Measurements from ENCODE around the gene CIITA. TPM values are rescaled to one million over a fixed set of nuclear protein-coding genes. Genes with fewer than 3 reads are reported as not detected.
"Not testable (repeated sequence)": the region's sequence is repeated elsewhere in the genome, so short reads cannot be mapped to it uniquely, and the experiment has no call there.

The CIITA gene
- total RNA-seq, 2 donors from 2014 or later: 4.9 to 10.2 TPM

DNA sequence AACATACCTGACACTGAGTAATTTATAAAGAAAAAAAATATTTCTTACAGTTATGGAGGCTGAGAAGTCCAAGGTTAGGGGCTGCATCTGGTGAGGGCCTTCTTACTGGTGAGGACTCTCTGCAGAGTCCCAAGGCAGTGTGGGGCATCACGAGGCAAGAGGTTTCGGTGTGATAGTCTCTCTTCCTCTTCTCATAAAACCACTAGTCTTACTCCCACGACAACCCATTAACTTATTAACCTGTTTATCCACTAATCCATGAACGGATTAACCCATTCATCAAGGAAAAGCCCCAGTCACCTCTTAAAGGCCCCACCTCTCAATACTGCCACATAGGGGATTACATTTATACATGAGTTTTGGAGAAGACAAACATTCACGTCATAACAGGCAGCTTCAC, 20.1 kb downstream of the CIITA start:
- intact Hi-C loops (cut with DNase I, micrococcal nuclease): loop anchor here in 1 of 2 donors (10.0 kb wide), 1 partner anchor 132 kb away; no protein-coding TSS in a partner anchor
- no peak for DNase-seq
- ATAC-seq: no peak

DNA sequence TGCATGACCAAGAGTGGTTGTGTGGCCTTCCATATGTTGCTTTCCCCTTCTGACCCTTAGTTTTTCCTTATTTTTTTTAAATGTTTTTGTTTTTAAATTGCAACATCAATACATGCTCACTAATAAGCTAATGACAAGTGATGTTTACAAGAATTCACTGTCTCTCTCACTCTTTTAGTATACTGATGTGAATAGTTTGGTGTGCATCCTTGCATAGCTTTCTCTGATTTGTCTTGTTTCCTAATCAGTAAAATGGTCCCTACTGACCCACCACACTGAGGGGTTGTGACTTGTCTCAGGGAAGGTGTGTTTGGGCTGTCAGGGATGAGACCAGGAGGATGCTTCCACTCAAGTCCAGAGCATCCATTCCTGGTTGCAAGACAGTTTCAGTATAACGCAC, 26.0 kb downstream of the CIITA start:
- ATAC-seq (no peak), DNase-seq (no peak)
- intact Hi-C loops (cut with DNase I, micrococcal nuclease): no loop called here

DNA sequence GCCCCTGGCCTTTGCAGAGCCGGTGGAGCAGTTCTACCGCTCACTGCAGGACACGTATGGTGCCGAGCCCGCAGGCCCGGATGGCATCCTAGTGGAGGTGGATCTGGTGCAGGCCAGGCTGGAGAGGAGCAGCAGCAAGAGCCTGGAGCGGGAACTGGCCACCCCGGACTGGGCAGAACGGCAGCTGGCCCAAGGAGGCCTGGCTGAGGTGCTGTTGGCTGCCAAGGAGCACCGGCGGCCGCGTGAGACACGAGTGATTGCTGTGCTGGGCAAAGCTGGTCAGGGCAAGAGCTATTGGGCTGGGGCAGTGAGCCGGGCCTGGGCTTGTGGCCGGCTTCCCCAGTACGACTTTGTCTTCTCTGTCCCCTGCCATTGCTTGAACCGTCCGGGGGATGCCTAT, 29.5 kb downstream of the CIITA start:
- ATAC-seq (no peak), DNase-seq (no peak)
- intact Hi-C loops (cut with DNase I, micrococcal nuclease): no loop called here

DNA sequence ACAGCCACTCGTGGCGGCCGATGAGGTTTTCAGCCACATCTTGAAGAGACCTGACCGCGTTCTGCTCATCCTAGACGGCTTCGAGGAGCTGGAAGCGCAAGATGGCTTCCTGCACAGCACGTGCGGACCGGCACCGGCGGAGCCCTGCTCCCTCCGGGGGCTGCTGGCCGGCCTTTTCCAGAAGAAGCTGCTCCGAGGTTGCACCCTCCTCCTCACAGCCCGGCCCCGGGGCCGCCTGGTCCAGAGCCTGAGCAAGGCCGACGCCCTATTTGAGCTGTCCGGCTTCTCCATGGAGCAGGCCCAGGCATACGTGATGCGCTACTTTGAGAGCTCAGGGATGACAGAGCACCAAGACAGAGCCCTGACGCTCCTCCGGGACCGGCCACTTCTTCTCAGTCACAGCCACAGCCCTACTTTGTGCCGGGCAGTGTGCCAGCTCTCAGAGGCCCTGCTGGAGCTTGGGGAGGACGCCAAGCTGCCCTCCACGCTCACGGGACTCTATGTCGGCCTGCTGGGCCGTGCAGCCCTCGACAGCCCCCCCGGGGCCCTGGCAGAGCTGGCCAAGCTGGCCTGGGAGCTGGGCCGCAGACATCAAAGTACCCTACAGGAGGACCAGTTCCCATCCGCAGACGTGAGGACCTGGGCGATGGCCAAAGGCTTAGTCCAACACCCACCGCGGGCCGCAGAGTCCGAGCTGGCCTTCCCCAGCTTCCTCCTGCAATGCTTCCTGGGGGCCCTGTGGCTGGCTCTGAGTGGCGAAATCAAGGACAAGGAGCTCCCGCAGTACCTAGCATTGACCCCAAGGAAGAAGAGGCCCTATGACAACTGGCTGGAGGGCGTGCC, 30.1 kb downstream of the CIITA start:
- intact Hi-C loops (cut with DNase I, micrococcal nuclease): no loop called here
- ATAC-seq (no peak), DNase-seq (no peak)

DNA sequence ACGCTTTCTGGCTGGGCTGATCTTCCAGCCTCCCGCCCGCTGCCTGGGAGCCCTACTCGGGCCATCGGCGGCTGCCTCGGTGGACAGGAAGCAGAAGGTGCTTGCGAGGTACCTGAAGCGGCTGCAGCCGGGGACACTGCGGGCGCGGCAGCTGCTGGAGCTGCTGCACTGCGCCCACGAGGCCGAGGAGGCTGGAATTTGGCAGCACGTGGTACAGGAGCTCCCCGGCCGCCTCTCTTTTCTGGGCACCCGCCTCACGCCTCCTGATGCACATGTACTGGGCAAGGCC, 30.7 kb downstream of the CIITA start:
- intact Hi-C loops (cut with DNase I, micrococcal nuclease): no loop called here
- no peak for ATAC-seq
- DNase-seq: no peak

DNA sequence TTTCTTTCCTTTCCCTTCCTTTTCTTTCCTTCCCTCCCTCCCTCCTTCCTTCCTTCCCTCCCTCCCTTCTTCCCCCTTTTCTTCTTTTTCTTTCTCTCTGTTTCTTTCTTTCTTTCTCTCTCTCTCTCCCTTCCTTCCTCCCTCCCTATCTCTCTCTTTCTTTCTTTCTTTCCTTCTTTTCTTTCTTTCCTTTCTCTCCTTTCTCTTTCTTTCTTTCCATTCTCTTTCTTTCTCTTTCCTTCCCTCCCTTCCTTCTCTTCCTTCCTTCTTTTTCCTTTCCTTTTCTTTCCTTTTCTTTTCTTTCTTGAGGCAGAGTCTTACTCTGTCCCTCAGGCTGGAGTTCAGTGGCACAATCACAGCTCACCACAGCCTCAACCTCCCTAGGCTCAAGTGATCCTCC, 34.3 kb downstream of the CIITA start:
- DNase-seq: no peak
- intact Hi-C loops (cut with DNase I, micrococcal nuclease): loop anchor here in 1 of 2 donors (10.0 kb wide), 2 partner anchors 166 to 396 kb away; partner anchors contain the start of gene NUBP1
- no peak for ATAC-seq

DNA sequence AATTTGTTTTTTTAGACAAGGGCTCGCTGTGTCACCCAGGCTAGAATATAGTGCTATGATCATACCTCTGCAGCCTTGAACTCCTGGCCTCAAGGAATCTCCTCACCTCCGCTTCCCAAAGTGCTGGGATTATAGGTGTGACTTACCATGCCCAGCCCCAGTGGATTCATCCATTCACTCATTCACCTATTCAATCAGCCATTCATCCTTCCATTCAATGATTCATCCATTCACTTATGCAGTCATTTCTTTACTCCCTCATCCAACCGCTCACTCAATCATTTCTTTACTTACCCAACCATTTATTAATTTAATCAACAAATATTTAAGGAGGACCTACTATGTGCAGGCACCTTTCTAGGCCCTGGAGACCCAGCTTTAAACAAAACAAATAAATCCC, 39.5 kb downstream of the CIITA start:
- intact Hi-C loops (cut with DNase I, micrococcal nuclease): loop anchor here in 1 of 2 donors (10.0 kb wide), 2 partner anchors 172 to 402 kb away; partner anchors contain the start of gene NUBP1
- DNase-seq (no peak), ATAC-seq (no peak)

DNA sequence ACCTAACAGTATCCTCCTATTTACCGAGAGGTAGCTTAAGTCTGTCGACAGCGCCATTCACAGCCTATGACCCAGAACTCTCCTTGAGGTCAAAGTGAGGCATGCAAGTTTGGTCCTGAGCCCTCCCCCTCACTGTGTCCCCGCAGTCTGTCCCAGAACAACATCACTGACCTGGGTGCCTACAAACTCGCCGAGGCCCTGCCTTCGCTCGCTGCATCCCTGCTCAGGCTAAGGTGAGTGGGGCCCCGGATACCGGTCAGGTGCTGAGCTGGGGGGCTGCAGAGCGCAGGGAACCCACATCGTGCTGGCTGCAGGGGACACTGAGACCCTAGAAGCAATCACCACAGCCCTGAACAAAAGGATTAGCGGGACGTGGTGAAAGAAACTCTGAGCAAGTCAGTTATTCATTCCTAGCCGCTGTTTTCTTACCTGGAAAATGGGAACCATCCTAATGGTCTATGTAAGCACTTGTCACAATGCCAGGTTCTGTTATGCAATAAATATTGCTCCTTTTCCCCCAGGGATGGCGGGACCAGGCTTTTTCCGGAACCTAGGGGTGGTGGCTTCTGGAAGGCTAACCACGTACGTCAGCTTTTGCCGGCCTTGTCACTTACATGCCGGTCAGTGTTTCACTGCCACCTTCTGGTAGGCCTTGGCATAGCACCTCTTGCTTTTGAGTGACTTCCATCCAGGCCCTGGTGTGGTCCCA, 41.4 kb downstream of the CIITA start:
- peak; percentile 92 for ATAC-seq
- DNase-seq: peak; percentile 82 to 93
- intact Hi-C loops (cut with DNase I, micrococcal nuclease): loop anchor here in 1 of 2 donors (10.0 kb wide), 2 partner anchors 174 to 404 kb away; partner anchors contain the start of gene NUBP1

DNA sequence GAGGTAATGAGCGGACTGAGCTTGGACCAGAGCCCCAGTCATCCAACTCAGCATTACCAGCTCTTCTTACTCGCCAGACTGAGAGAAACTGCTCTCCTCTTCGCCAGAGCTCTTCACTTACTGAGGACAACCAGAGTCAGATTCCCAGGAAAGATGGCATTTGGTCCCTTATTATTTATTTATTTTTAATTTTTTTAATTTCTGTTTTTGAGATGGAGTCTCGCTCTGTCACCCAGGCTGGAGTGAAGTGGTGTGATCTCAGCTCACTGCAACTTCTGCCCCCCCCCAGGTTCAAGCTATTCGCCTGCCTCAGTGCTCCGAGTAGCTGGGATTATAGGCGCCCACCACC, 42.0 kb downstream of the CIITA start:
- intact Hi-C loops (cut with DNase I, micrococcal nuclease): loop anchor here in 1 of 2 donors (10.0 kb wide), 2 partner anchors 174 to 404 kb away; partner anchors contain the start of gene NUBP1
- no peak for ATAC-seq
- DNase-seq: no peak

DNA sequence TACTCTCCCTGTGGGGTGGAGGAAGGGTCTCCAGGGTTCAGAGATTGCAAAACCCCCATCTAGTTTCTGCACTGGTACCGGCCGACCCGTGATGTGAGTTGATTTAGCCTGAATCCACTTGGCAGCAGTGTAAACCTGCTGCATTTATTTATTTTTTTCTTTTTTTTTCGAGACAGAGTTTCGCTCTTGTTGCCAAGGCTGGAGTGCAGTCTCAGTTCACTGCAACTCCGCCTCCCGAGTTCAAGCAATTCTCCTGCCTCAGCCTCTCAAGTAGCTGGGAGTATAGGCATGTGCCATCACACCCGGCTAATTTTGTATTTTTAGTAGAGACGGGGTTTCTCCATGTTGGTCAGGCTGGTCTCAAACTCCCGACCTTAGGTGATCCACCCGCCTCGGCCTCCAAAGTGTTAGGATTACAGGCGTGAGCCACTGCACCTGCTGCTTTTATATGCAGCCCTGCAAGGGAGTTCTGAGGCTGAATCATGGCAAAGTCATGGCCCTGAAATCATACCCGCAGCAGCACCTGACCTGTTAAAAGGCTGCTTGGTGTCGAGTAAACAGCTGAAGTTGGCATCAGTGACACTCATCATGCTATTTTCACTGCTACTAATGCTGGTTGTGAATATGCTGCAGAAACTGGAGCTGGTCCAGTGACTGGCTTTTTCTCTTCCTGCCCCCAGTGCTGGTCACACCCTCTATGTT, 43.9 kb downstream of the CIITA start:
- no peak for ATAC-seq

DNA sequence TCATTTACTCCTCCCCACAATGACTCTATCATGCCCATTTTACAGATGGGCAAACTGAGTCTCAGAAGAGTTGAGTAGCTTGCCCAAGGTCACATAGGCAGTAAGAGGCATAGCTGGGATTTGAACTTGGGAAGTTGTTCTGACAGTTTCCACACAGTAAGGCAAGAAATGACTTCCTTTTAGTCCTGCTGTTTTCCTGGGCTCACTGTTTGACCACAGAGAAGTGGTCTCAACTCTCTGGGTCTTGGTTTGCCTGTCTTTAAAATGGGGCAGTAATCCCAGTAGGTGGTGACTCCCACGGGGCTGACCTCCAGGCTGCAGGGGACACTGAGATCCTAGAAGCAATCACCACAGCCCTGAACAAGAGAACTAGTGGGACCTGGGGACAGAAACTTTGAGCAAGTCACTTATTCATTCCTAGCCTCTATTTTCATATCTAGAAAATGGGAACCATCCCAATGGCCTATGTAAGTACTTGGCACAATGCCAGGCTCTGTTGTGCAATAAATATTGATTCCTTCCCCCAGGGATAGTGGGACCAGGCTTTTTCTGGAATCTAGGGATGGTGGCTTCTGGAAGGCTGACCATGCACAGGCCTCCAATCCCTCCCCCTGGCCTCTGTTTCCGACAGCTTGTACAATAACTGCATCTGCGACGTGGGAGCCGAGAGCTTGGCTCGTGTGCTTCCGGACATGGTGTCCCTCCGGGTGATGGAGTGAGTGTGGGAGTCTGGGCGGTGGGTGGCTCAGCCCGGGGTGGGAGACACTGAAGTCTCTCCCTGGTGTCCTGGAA, 44.7 kb downstream of the CIITA start:
- intact Hi-C loops (cut with DNase I, micrococcal nuclease): no loop called here
- ATAC-seq: no peak
- DNase-seq: no peak

More for the DNA sequence above, 43.9 kb downstream of the CIITA start:
- intact Hi-C loops (cut with DNase I, micrococcal nuclease): no loop called here
- DNase-seq: no peak

DNA sequence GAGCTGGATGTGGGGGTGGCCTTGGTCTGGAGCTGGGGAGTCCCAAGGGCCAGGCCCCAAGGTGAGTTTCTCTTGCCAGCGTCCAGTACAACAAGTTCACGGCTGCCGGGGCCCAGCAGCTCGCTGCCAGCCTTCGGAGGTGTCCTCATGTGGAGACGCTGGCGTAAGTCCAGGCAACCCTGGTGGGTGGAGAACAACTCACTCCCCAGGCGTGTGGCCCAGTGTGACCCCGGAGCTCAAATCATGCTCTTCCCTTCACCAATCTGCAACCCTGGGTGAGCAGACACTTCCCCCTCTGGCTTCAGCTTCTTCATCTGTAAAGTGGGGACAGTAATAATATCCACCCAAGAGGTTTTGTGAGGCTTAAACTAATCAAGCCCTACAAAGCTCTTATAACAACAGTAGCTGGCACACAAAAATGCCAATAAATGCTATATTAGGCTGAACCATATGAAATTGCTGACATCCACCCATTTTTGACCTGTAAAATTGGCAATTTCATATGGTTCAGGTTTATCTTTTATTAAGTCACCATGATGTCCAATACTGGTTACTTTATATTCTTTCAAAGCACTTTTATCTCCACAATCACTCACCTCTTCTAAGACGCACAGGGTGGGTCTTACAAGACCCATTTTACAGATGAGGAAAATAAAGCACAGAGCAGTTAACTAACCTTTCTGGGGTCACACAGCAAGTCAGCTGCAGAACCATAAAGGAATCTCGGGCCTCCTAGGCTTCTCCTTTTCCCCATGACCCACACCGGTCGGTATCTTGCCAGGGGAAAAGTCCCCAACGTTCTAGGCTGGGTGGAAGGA, 45.5 kb downstream of the CIITA start:
- no peak for ATAC-seq
- intact Hi-C loops (cut with DNase I, micrococcal nuclease): no loop called here
- DNase-seq: no peak

DNA sequence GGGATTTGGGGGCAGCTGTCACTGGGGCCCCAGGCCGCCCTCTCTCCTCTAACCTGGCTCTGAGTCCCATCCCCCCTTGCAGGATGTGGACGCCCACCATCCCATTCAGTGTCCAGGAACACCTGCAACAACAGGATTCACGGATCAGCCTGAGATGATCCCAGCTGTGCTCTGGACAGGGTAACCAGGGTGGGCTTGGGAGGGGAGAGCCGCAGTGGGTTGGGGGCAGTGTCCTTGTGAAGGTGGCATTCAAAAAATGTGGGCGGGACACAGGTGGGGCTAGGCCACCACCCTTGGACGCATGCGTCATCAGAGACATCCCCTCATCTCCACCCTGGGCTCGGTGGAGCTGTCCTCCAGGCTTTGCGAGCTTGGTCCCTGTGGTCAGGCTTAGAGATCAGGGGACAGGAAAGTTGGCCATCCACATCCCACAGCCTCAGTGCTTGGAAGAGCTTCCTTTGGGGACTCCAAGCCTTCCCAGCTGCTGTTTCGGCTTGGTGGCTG, 46.2 kb downstream of the CIITA start:
- intact Hi-C loops (cut with DNase I, micrococcal nuclease): no loop called here
- no peak for ATAC-seq
- no peak for DNase-seq

DNA sequence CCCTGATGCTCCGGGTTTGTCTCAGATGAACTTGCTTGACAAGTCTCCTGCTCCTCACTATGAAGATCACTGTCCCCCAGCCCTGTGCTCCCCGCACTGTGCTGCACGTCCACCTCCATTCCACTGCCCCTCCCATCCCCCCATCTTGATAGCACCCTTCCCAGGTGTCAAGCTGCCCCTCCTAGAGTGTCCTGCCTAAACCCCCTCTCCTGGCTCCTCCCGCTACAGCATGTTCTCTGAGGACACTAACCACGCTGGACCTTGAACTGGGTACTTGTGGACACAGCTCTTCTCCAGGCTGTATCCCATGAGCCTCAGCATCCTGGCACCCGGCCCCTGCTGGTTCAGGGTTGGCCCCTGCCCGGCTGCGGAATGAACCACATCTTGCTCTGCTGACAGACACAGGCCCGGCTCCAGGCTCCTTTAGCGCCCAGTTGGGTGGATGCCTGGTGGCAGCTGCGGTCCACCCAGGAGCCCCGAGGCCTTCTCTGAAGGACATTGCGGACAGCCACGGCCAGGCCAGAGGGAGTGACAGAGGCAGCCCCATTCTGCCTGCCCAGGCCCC, 46.7 kb downstream of the CIITA start:
- intact Hi-C loops (cut with DNase I, micrococcal nuclease): no loop called here
- ATAC-seq (peak; percentile 44), DNase-seq (peak in 1 of 2 donors; percentile 49)

DNA sequence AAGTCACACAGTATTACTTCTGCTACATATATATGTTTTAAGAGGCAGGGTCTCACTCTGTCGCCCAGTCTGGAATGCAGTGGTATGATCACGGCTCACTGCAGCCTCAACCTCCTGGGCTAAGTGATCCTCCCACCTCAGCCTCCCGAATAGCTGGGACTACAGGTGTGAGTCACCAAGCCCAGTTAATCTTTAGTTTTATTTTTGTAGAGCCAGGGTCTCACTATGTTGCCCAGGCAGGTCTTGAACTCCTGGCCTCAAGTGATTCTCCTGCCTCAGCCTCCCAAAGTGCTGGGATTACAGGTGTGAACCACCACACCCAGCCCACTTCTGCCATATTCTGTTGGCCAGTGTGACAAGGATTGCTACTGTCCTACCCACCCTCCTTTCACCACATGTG, 48.3 kb downstream of the CIITA start:
- intact Hi-C loops (cut with DNase I, micrococcal nuclease); DNase-seq; ATAC-seq: not testable (repeated sequence)

DNA sequence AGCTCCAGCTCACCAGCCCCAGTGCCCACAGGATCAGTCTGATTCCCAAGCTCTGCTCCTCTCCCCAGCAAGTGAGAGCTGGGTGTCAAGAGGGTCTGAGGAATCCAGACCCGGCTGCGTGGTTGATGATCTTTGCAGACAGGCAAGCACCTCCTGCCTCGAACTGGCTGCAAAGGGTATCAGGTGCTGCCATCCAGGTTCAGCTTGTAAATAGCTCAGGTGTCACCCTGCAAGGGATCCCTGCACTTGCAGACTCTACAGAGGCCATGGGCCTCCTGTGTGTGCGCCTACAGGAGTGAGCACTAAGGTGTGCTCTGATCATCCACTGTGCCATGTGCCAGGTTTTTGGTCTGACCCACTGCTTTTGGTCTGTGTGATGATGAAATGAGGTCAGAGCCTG, 49.1 kb downstream of the CIITA start:
- ATAC-seq: no peak
- intact Hi-C loops (cut with DNase I, micrococcal nuclease): no loop called here
- no peak for DNase-seq

DNA sequence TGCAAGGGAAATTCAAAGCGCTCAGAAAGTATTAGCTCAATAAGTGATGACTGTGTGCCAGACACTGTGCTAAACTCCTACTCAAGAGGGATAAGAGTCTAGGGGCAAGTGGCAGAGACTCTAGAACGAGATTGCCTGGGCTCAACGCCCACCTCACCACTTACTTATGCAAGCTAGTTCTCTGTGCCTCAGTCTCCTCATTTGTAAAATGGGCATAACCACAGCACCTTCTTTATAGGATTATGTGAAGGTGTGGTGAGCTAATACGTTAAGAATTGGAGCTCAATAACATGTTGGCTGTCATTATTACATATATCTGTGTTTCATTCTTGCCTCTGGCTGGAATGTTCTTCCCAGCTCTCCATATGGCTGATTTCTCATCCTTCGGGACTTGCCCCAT, 49.9 kb downstream of the CIITA start:
- intact Hi-C loops (cut with DNase I, micrococcal nuclease): no loop called here
- no peak for ATAC-seq
- DNase-seq: no peak
